ENCODE results near the gene KDM4C. TPM values are rescaled to one million over a fixed set of nuclear protein-coding genes. Genes with fewer than 3 reads are reported as not detected.

Gene KDM4C
- total and polyA plus RNA-seq, 2 of the 13 experiments (the other 11 are each of a cell fraction or from before 2014, with no cell fraction given) = 19.4 to 23.6 TPM

DNA sequence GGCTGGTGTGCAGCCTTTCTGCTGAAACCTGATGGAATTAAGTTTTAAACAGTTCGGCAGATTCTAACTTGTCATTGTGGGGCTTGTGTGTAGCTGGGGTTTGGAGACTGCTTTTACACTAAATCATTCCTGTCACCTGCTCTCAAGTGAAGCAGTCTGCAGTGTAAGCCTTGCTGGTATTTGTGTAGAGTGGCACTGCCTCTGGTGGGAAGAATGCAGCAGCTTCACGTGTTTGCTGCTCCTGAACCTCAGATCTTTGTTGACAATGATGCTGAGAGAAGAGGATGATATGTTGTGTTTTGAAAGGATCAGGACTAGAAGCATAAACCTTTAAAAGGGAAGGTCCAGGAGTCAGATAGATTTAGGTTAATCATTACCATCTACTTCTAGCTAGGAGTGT lies 88.1 kb downstream of the KDM4C start (continued):
- TF ChIP-seq ZNF777 (CRISPR knock-in tag; IDR thresholded peaks at IDR 0.05) (no peak), ZNF761 (CRISPR knock-in tag; conservative IDR thresholded peaks at IDR 0.05) (no peak), ZNF251 (CRISPR knock-in tag; IDR thresholded peaks at IDR 0.05) (no peak), SNRNP70 (IDR thresholded peaks at IDR 0.05; ENCODE audit: low read depth, low read length) (no peak), HOXA7 (CRISPR knock-in tag; IDR thresholded peaks at IDR 0.05) (no peak), SP2 (CRISPR knock-in tag; IDR thresholded peaks at IDR 0.05) (no peak), HNF4G (IDR thresholded peaks at IDR 0.05; ENCODE audit: borderline replicate concordance, low read depth, low read length) (no peak), HNF4G (CRISPR knock-in tag; IDR thresholded peaks at IDR 0.05; ENCODE audit: borderline replicate concordance, low read depth) (no peak), NFYB (CRISPR knock-in tag; IDR thresholded peaks at IDR 0.05) (no peak), MATR3 (CRISPR knock-in tag; IDR thresholded peaks at IDR 0.05) (no peak), ZNF557 (CRISPR knock-in tag; IDR thresholded peaks at IDR 0.05) (no peak), ZNF350 (CRISPR knock-in tag; IDR thresholded peaks at IDR 0.05; ENCODE audit: borderline replicate concordance, low read depth) (no peak), PAX8 (CRISPR knock-in tag; IDR thresholded peaks at IDR 0.05; ENCODE audit: borderline replicate concordance) (no peak), ZNF589 (CRISPR knock-in tag; conservative IDR thresholded peaks at IDR 0.05) (no peak), SOX5 (CRISPR knock-in tag; IDR thresholded peaks at IDR 0.05; ENCODE audit: borderline replicate concordance) (peak; percentile 71), YY1 (IDR thresholded peaks at IDR 0.05; ENCODE audit: insufficient read depth, insufficient replicate concordance, low read depth, low read length) (no peak), ZNF205 (CRISPR knock-in tag; IDR thresholded peaks at IDR 0.05) (0 out of 2 replicates have a peak, but pooled peaks have one; percentile 50), TOE1 (CRISPR knock-in tag; IDR thresholded peaks at IDR 0.05) (no peak)
- TF ChIP-seq, protein P1, sequence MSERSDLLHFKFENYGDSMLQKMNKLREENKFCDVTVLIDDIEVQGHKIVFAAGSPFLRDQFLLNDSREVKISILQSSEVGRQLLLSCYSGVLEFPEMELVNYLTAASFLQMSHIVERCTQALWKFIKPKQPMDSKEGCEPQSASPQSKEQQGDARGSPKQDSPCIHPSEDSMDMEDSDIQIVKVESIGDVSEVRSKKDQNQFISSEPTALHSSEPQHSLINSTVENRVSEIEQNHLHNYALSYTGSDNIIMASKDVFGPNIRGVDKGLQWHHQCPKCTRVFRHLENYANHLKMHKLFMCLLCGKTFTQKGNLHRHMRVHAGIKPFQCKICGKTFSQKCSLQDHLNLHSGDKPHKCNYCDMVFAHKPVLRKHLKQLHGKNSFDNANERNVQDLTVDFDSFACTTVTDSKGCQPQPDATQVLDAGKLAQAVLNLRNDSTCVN (CRISPR knock-in tag; IDR thresholded peaks at IDR 0.05; ENCODE audit: borderline replicate concordance) = no peak
- TF ChIP-seq, protein P2, sequence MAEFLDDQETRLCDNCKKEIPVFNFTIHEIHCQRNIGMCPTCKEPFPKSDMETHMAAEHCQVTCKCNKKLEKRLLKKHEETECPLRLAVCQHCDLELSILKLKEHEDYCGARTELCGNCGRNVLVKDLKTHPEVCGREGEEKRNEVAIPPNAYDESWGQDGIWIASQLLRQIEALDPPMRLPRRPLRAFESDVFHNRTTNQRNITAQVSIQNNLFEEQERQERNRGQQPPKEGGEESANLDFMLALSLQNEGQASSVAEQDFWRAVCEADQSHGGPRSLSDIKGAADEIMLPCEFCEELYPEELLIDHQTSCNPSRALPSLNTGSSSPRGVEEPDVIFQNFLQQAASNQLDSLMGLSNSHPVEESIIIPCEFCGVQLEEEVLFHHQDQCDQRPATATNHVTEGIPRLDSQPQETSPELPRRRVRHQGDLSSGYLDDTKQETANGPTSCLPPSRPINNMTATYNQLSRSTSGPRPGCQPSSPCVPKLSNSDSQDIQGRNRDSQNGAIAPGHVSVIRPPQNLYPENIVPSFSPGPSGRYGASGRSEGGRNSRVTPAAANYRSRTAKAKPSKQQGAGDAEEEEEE (CRISPR knock-in tag; IDR thresholded peaks at IDR 0.05; ENCODE audit: borderline replicate concordance) = no peak
- TF ChIP-seq, protein P3, sequence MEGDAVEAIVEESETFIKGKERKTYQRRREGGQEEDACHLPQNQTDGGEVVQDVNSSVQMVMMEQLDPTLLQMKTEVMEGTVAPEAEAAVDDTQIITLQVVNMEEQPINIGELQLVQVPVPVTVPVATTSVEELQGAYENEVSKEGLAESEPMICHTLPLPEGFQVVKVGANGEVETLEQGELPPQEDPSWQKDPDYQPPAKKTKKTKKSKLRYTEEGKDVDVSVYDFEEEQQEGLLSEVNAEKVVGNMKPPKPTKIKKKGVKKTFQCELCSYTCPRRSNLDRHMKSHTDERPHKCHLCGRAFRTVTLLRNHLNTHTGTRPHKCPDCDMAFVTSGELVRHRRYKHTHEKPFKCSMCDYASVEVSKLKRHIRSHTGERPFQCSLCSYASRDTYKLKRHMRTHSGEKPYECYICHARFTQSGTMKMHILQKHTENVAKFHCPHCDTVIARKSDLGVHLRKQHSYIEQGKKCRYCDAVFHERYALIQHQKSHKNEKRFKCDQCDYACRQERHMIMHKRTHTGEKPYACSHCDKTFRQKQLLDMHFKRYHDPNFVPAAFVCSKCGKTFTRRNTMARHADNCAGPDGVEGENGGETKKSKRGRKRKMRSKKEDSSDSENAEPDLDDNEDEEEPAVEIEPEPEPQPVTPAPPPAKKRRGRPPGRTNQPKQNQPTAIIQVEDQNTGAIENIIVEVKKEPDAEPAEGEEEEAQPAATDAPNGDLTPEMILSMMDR (CRISPR knock-in tag; IDR thresholded peaks at IDR 0.05) = peak; percentile 81
- TF ChIP-seq, protein P4, sequence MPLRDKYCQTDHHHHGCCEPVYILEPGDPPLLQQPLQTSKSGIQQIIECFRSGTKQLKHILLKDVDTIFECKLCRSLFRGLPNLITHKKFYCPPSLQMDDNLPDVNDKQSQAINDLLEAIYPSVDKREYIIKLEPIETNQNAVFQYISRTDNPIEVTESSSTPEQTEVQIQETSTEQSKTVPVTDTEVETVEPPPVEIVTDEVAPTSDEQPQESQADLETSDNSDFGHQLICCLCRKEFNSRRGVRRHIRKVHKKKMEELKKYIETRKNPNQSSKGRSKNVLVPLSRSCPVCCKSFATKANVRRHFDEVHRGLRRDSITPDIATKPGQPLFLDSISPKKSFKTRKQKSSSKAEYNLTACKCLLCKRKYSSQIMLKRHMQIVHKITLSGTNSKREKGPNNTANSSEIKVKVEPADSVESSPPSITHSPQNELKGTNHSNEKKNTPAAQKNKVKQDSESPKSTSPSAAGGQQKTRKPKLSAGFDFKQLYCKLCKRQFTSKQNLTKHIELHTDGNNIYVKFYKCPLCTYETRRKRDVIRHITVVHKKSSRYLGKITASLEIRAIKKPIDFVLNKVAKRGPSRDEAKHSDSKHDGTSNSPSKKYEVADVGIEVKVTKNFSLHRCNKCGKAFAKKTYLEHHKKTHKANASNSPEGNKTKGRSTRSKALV (CRISPR knock-in tag; IDR thresholded peaks at IDR 0.05) = no peak
- TF ChIP-seq, protein P5, sequence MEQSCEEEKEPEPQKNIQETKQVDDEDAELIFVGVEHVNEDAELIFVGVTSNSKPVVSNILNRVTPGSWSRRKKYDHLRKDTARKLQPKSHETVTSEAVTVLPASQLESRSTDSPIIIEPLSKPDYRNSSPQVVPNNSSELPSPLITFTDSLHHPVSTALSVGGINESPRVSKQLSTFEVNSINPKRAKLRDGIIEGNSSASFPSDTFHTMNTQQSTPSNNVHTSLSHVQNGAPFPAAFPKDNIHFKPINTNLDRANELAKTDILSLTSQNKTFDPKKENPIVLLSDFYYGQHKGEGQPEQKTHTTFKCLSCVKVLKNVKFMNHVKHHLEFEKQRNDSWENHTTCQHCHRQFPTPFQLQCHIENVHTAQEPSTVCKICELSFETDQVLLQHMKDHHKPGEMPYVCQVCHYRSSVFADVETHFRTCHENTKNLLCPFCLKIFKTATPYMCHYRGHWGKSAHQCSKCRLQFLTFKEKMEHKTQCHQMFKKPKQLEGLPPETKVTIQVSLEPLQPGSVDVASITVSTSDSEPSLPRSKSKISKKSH (CRISPR knock-in tag; IDR thresholded peaks at IDR 0.05; ENCODE audit: borderline replicate concordance) = no peak
